Left lung (tissue), 10 donors: Measurements from ENCODE around the gene CXCL12. TPM values are rescaled to one million over a fixed set of nuclear protein-coding genes. Genes with fewer than 3 reads are reported as not detected.

Experiments
- ATAC-seq: fragments of 200-7000 bp; cut with Tn5 transposase; one replicate; pipeline ENCODE4 v1.9.1; 2020; ENCODE audit warnings: moderate library complexity
- DNase-seq, 4 donors: peaks; one replicate each; pipeline ENCODE4 v3.0.0-alpha.2; 2013 to 2020
- H3K27ac ChIP-seq, 2 donors: fragments of 200-600 bp; sonication (generic) in 1 of 2; one replicate each; pipeline versions ENCODE4 v1.5.0 to v1.8.0; 2020 to 2021
- H3K27me3 ChIP-seq, 2 donors: fragments of 200-600 bp; sonication (generic) in 1 of 2; one replicate each; pipeline versions ENCODE4 v1.5.0 to v1.8.0; 2020 to 2021
- H3K36me3 ChIP-seq, 2 donors: fragments of 200-600 bp; sonication (generic) in 1 of 2; one replicate each; pipeline versions ENCODE4 v1.5.0 to v1.8.0; 2020 to 2021
- H3K4me1 ChIP-seq, 2 donors: fragments of 200-600 bp; one replicate each; pipeline ENCODE4 v1.8.0; 2021
- H3K4me3 ChIP-seq, 2 donors: fragments of 200-600 bp; sonication (generic) in 1 of 2; one replicate each; pipeline versions ENCODE4 v1.5.0 to v1.8.0; 2020 to 2021; ENCODE audit warnings: mild to moderate bottlenecking in 1 of 2
- H3K9me3 ChIP-seq, 2 donors: fragments of 200-600 bp; sonication (generic) in 1 of 2; one replicate each; pipeline versions ENCODE4 v1.5.0 to v1.8.0; 2020 to 2021
- intact Hi-C, 2 donors: fragments of 100-400 bp; cut with DNase I; formaldehyde crosslinking; loops; one replicate each; pipeline versions ENCODE4 v1.11.2 to v1.14.2; 2022
- polyA plus RNA-seq, 6 donors: library from polyadenylated mRNA; unstranded; fragments of 120-200 nt; gene quantifications; one replicate each; pipeline ENCODE4 v1.2.1, GENCODE V29; 2013; ENCODE audit not compliant: insufficient read length in 6 of 6
- total RNA-seq, 2 donors: library from RNA; stranded (reverse); fragmentation: NEBNext Ultra II Directional; extraction: Animal tissue kit (Norgen Biotek cat#: 25700); gene quantifications; one replicate each; pipeline ENCODE4 v1.2.1, GENCODE V29; 2021
- TF ChIP-seq, protein P1 (sequence below), 2 donors: fragments of 200-600 bp; sonication (generic) in 1 of 2; IDR thresholded peaks; one replicate each; pipeline versions ENCODE4 v1.5.0 to v1.8.0; 2021; ENCODE audit warnings: antibody characterized with exemption in 2 of 2
- donor health status: DM: no; HTN: yes; CAD: no.
- donor health status: DM: no; HTN: no; CAD: no.

Gene CXCL12
- total and polyA plus RNA-seq, 8 donors: 77.9 to 281 (median 188) TPM

- Histone ChIP-seq H3K4me1 (no peaks in the 10 kb centered on the region), H3K9me3 (no peaks in the 10 kb centered on the region), H3K27me3 (peaks cover 0 to 21% of the 10 kb centered on the region in 2 donors), H3K4me3 (no peak overlapping the region), H3K27ac (no peak overlapping the region), H3K36me3 (no peaks in the 10 kb centered on the region)
- TF ChIP-seq, protein P1, sequence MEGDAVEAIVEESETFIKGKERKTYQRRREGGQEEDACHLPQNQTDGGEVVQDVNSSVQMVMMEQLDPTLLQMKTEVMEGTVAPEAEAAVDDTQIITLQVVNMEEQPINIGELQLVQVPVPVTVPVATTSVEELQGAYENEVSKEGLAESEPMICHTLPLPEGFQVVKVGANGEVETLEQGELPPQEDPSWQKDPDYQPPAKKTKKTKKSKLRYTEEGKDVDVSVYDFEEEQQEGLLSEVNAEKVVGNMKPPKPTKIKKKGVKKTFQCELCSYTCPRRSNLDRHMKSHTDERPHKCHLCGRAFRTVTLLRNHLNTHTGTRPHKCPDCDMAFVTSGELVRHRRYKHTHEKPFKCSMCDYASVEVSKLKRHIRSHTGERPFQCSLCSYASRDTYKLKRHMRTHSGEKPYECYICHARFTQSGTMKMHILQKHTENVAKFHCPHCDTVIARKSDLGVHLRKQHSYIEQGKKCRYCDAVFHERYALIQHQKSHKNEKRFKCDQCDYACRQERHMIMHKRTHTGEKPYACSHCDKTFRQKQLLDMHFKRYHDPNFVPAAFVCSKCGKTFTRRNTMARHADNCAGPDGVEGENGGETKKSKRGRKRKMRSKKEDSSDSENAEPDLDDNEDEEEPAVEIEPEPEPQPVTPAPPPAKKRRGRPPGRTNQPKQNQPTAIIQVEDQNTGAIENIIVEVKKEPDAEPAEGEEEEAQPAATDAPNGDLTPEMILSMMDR (IDR thresholded peaks at IDR 0.05): no peak
- intact Hi-C loops: no loop called here
- DNase-seq (no peak), ATAC-seq (no peak)
These were observed 13.4 kb upstream of the CXCL12 start for GRCh38 chr10:44398271-44398670.

- ATAC-seq (no peak), DNase-seq (no peak)
- TF ChIP-seq, protein P1 (IDR thresholded peaks at IDR 0.05): no peak
- intact Hi-C loops: no loop called here
- Histone ChIP-seq H3K9me3 (no peaks in the 10 kb centered on the region), H3K36me3 (no peaks in the 10 kb centered on the region), H3K27me3 (peaks cover 0 to 21% of the 10 kb centered on the region in 2 donors), H3K27ac (no peak overlapping the region), H3K4me3 (no peak overlapping the region), H3K4me1 (no peaks in the 10 kb centered on the region)
These were observed 12.8 kb upstream of the CXCL12 start for GRCh38 chr10:44397476-44398225.

DNA sequence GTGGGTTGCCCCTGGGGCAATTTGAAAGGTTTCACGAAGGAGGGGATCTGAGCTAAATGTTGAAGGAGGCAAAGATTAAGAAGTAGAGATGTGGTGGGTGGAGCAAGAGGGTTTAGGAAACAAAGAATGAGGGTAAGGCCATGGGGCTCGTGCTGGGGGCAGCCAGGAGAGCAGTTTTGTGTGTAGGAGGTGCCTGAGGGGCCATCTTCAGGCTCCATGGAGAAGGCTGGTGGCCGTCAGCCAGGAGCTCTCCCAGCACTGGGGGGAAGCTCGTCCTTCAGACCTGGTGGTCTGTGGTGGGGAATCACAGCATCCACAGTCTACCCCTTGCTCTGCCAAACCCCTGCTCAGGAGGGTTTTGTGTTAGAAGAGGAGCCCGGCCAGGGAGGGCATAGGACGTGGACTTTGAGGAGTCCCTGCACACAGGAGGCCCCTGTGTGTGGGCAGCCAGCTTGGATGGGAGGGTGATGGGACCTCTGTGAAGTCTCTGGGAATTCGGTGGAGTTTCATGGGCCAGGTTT lies 11.8 kb upstream of the CXCL12 start:
- H3K4me1 ChIP-seq: no peaks in the 10 kb centered on the region
- intact Hi-C loops: no loop called here
- ATAC-seq: no peak

GRCh38 chr10:44395902-44396670 lies 11.2 kb upstream of the CXCL12 start:
- Histone ChIP-seq H3K4me1 (no peaks in the 10 kb centered on the region), H3K4me3 (no peak overlapping the region), H3K9me3 (no peaks in the 10 kb centered on the region), H3K36me3 (no peaks in the 10 kb centered on the region), H3K27me3 (peaks cover 0 to 18% of the 10 kb centered on the region in 2 donors), H3K27ac (no peak overlapping the region)
- TF ChIP-seq, protein P1 (IDR thresholded peaks at IDR 0.05): no peak
- intact Hi-C loops: no loop called here
- DNase-seq: no peak
- ATAC-seq: no peak

More for the DNA sequence above, 11.8 kb upstream of the CXCL12 start:
- TF ChIP-seq, protein P1 (IDR thresholded peaks at IDR 0.05): no peak
- Histone ChIP-seq H3K9me3 (no peaks in the 10 kb centered on the region), H3K27me3 (peaks cover 0 to 18% of the 10 kb centered on the region in 2 donors), H3K27ac (no peak overlapping the region), H3K36me3 (no peaks in the 10 kb centered on the region), H3K4me3 (no peak overlapping the region)
- no peak for DNase-seq

DNA sequence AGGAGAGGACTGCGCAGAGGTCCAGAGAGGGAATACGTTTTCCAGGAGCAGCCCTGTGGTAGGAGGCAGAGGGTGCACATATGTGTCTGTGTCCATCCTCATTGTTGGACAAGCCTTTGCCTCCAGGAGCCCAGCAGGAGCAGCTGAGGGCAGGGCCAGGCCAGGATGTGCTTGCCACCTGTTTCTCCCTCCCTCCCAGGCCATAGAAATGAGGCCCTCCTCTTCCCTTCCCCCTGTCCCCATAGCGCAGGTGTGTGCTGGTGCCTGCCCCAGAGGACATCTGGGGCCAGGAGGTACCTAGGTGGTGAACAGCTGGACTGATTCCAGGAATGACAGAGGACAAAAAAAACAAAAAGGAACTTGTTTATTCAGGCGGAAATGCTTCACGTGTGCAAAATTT lies 10.5 kb upstream of the CXCL12 start:
- no peak for ATAC-seq
- H3K4me1 ChIP-seq: no peaks in the 10 kb centered on the region
- H3K27me3 ChIP-seq: peaks cover 0 to 18% of the 10 kb centered on the region in 2 donors
- DNase-seq: no peak
- no peaks in the 10 kb centered on the region for H3K36me3 ChIP-seq
- no peak overlapping the region for H3K4me3 ChIP-seq
- H3K9me3 ChIP-seq: no peaks in the 10 kb centered on the region
- intact Hi-C loops: no loop called here
- TF ChIP-seq, protein P1 (IDR thresholded peaks at IDR 0.05): no peak
- H3K27ac ChIP-seq: no peak overlapping the region
